ENCODE data around the gene PLCH1. TPM values are rescaled to one million over a fixed set of nuclear protein-coding genes. Genes with fewer than 3 reads are reported as not detected.

PLCH1 gene
- total RNA-seq, 1 donor from 2014 or later: 14.0 TPM

DNA sequence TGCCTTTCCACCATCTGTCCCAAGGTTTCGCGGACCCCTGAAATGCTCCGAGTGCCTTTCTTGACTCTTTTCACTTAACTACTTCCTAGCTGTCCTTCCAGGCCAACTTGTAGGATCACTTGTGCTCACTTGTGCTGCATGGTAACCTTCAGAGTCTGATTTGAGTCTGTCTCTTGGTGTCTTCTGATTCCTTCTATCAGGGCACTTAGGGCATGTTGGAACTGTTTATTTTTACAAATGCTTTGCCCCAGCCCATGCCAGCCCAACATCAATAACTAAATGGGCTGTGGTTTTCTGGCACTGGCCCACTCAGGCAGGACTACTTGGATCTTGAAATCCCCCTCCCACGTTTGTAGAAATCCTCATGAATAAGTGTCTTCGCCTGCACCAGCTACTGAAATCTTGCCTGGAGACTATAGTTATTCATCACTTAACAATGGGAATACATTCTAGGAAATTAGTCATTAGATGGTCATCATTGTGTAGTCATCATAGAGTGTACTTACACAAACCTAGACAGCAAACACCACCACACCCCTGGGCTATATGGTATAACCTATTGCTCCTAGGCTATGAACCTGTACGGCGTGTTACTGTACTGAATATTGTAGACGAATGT is 328.3 kb downstream of the PLCH1 start:
- intact Hi-C loops (cut with DNase I): no loop called here
- no peak overlapping the region for H3K27ac ChIP-seq
- no peak overlapping the region for H3K4me3 ChIP-seq
- TF ChIP-seq, protein P1, sequence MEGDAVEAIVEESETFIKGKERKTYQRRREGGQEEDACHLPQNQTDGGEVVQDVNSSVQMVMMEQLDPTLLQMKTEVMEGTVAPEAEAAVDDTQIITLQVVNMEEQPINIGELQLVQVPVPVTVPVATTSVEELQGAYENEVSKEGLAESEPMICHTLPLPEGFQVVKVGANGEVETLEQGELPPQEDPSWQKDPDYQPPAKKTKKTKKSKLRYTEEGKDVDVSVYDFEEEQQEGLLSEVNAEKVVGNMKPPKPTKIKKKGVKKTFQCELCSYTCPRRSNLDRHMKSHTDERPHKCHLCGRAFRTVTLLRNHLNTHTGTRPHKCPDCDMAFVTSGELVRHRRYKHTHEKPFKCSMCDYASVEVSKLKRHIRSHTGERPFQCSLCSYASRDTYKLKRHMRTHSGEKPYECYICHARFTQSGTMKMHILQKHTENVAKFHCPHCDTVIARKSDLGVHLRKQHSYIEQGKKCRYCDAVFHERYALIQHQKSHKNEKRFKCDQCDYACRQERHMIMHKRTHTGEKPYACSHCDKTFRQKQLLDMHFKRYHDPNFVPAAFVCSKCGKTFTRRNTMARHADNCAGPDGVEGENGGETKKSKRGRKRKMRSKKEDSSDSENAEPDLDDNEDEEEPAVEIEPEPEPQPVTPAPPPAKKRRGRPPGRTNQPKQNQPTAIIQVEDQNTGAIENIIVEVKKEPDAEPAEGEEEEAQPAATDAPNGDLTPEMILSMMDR (IDR thresholded peaks at IDR 0.05): no peak
- H3K9me3 ChIP-seq: no peaks in the 10 kb centered on the region
- H3K4me1 ChIP-seq: no peaks in the 10 kb centered on the region
- DNase-seq (no peak), ATAC-seq (no peak)
- H3K36me3 ChIP-seq: no peaks in the 10 kb centered on the region
- no peaks in the 10 kb centered on the region for H3K27me3 ChIP-seq (ENCODE audit: low read depth)

DNA sequence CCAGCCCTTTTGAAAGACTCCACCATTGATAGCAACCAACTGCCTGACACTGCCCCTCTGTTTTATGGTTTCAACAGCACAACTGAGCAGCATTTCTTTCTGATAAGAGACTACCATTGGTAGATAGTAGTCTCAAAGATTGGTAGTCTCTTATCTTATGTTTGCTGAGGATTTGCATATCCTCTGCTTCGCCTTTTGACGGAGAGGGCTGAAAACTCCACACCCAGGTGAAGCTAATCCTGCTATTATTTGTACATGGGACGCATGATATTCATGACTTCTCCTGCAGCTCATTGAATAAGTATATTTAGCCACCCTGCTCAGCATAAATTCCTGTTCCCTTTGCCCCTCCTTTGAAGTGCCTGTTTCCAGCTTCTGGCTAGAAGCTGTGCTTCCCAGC is 332.0 kb downstream of the PLCH1 start:
- TF ChIP-seq, protein P1 (IDR thresholded peaks at IDR 0.05): no peak
- H3K4me3 ChIP-seq: no peak overlapping the region
- H3K27ac ChIP-seq: no peak overlapping the region
- intact Hi-C loops (cut with DNase I): no loop called here
- no peaks in the 10 kb centered on the region for H3K9me3 ChIP-seq
- DNase-seq (no peak), ATAC-seq (no peak)
- no peaks in the 10 kb centered on the region for H3K27me3 ChIP-seq (ENCODE audit: low read depth)
- no peaks in the 10 kb centered on the region for H3K4me1 ChIP-seq
- H3K36me3 ChIP-seq: no peaks in the 10 kb centered on the region

DNA sequence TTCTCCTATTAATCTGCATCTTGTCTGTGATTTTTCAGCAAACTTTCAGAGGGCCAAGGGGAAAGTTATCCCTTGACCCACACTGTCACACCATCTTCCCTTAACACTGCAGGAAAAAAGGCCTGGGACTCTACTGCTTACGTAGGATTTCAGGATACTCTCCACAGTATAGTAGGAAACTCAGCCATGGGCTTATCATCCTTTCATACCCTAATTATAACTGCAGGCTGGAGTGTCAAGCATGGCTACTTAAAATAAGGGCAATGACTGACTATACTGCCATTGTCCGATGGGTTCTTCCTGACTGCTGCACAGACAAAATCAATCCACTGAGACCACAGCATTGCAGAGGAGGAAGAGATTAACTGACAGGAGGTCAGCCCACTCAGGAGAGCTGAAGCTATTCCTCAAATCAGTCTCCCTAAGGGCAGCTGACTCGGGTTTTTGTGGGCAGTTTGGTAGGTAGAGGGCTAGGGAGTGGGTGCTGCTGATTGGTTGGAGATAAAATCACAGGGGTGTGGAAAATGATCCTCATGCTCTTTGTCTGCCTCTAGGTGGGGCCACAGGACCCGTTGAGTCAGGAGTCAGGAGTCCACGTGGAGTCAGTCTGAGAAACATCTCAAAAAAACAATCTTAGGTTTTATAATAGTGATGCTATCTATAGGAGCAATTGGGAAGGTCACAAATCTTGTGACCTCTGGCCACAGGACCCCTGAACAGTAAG is 333.2 kb downstream of the PLCH1 start:
- Histone ChIP-seq H3K4me3 (no peak overlapping the region), H3K36me3 (no peaks in the 10 kb centered on the region), H3K9me3 (no peaks in the 10 kb centered on the region), H3K27me3 (ENCODE audit: low read depth) (no peaks in the 10 kb centered on the region), H3K27ac (no peak overlapping the region), H3K4me1 (no peaks in the 10 kb centered on the region)
- intact Hi-C loops (cut with DNase I): no loop called here
- DNase-seq (no peak), ATAC-seq (no peak)
- TF ChIP-seq, protein P1 (IDR thresholded peaks at IDR 0.05): no peak

DNA sequence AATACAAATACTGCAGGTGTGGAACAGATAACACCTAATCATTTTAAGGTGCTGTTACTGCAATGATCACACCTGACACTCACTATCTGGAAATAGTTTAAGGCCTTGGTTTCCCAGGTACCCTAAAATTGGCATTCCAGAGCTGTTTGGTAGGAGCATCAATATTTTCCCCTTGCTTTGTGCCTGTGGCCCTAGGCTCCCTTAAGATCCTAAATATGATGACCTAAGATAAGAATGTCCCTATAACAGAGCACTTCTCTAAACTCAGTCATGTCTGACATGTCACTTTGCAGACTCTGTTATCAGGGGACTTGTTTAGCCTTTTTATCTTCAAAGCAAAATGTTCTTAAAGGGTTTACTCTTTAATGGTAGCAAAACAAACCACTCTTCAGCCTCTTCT is 335.5 kb downstream of the PLCH1 start:
- Histone ChIP-seq H3K27ac (no peak overlapping the region), H3K27me3 (ENCODE audit: low read depth) (no peaks in the 10 kb centered on the region), H3K9me3 (no peaks in the 10 kb centered on the region), H3K36me3 (no peaks in the 10 kb centered on the region), H3K4me1 (no peaks in the 10 kb centered on the region), H3K4me3 (no peak overlapping the region)
- TF ChIP-seq, protein P1 (IDR thresholded peaks at IDR 0.05): no peak
- no peak for DNase-seq
- intact Hi-C loops (cut with DNase I): no loop called here
- no peak for ATAC-seq

DNA sequence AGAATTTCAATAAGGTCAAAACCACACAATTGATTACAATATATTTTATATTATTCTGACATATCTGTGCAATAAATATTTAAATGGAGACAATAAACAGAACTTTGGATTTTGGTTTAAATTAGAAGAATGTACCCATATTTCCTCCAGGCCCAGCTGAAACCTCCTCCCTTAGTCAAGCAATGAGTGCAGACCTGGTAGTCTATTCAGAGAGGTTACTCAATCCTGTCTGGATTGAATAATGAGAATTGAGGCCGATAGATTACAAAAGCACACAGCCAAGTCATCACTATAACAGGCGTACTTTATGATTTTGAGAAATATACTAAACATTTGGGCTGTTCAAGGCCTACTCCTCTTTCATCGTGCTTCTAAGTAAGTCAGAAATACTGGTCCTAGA is 336.9 kb downstream of the PLCH1 start:
- no peaks in the 10 kb centered on the region for H3K4me1 ChIP-seq
- no peak overlapping the region for H3K4me3 ChIP-seq
- no peaks in the 10 kb centered on the region for H3K27me3 ChIP-seq (ENCODE audit: low read depth)
- DNase-seq: no peak
- H3K36me3 ChIP-seq: no peaks in the 10 kb centered on the region
- H3K9me3 ChIP-seq: no peaks in the 10 kb centered on the region
- TF ChIP-seq, protein P1 (IDR thresholded peaks at IDR 0.05): no peak
- H3K27ac ChIP-seq: no peak overlapping the region
- intact Hi-C loops (cut with DNase I): no loop called here
- ATAC-seq: no peak

Data from lower lobe of right lung (tissue), 2 donors.